ENCODE results near the gene PLXNC1. TPM values are rescaled to one million over a fixed set of nuclear protein-coding genes. Genes with fewer than 3 reads are reported as not detected.

The PLXNC1 gene
- total and polyA plus RNA-seq, 7 donors = 1.2 to 10.2 (median 4.3) TPM

GRCh38 chr12:94185801-94186200, 37.4 kb downstream of the PLXNC1 start:
- intact Hi-C loops (cut with DNase I) = no loop called here
- Histone ChIP-seq H3K9me3 (no peaks in the 10 kb centered on the region), H3K4me3 (no peak overlapping the region), H3K36me3 (no peaks in the 10 kb centered on the region), H3K4me1 (no peaks in the 10 kb centered on the region), H3K27me3 (no peaks in the 10 kb centered on the region), H3K27ac (no peak overlapping the region)
- no peak for DNase-seq
- 92 to 95% methylated on average over 7 of the region's 7 CpGs for WGBS, 2 donors
- TF ChIP-seq EP300 (IDR thresholded peaks at IDR 0.05) = no peak
- TF ChIP-seq POLR2A (IDR thresholded peaks at IDR 0.05) = no peak
- TF ChIP-seq POLR2AphosphoS5 (IDR thresholded peaks at IDR 0.05) = no peak
- TF ChIP-seq CTCF (IDR thresholded peaks at IDR 0.05) = no peak

GRCh38 chr12:94186278-94187241, 38.2 kb downstream of the PLXNC1 start:
- Histone ChIP-seq H3K36me3 (no peaks in the 10 kb centered on the region), H3K4me3 (peak overlapping the region in 3 of 4 donors; percentile 15 to 27 (median 16)), H3K27me3 (no peaks in the 10 kb centered on the region), H3K4me1 (no peaks in the 10 kb centered on the region), H3K9me3 (no peaks in the 10 kb centered on the region), H3K27ac (no peak overlapping the region)
- TF ChIP-seq POLR2AphosphoS5 (IDR thresholded peaks at IDR 0.05) = no peak
- TF ChIP-seq CTCF (IDR thresholded peaks at IDR 0.05) = no peak
- no peak for TF ChIP-seq EP300 (IDR thresholded peaks at IDR 0.05)
- TF ChIP-seq POLR2A (IDR thresholded peaks at IDR 0.05) = no peak
- DNase-seq = peak; percentile 75
- intact Hi-C loops (cut with DNase I) = no loop called here
- 81 to 91% methylated on average over 40 of the region's 40 CpGs for WGBS, 2 donors

- H3K4me3 ChIP-seq = peak overlapping the region in 1 of 4 donors; percentile 27
- H3K9me3 ChIP-seq = no peaks in the 10 kb centered on the region
- H3K4me1 ChIP-seq = no peaks in the 10 kb centered on the region
- TF ChIP-seq EP300 (IDR thresholded peaks at IDR 0.05) (no peak), POLR2AphosphoS5 (IDR thresholded peaks at IDR 0.05) (no peak), POLR2A (IDR thresholded peaks at IDR 0.05) (no peak), CTCF (IDR thresholded peaks at IDR 0.05) (no peak)
- no peaks in the 10 kb centered on the region for H3K27me3 ChIP-seq
- 89 to 91% methylated on average over 12 of the region's 12 CpGs for WGBS, 2 donors
- H3K27ac ChIP-seq = no peak overlapping the region
- intact Hi-C loops (cut with DNase I) = no loop called here
- no peaks in the 10 kb centered on the region for H3K36me3 ChIP-seq
- DNase-seq = no peak
These were observed 39.0 kb downstream of the PLXNC1 start for GRCh38 chr12:94187361-94187760.

- Histone ChIP-seq H3K27ac (no peak overlapping the region), H3K9me3 (no peaks in the 10 kb centered on the region), H3K27me3 (no peaks in the 10 kb centered on the region), H3K4me3 (no peak overlapping the region), H3K36me3 (no peaks in the 10 kb centered on the region), H3K4me1 (no peaks in the 10 kb centered on the region)
- no peak for DNase-seq
- 46 to 87% methylated on average over 2 of the region's 2 CpGs for WGBS, 2 donors
- intact Hi-C loops (cut with DNase I) = no loop called here
- TF ChIP-seq EP300 (IDR thresholded peaks at IDR 0.05) (no peak), POLR2A (IDR thresholded peaks at IDR 0.05) (no peak), POLR2AphosphoS5 (IDR thresholded peaks at IDR 0.05) (no peak), CTCF (IDR thresholded peaks at IDR 0.05) (no peak)
These were observed 42.2 kb downstream of the PLXNC1 start for GRCh38 chr12:94190623-94191022.
